GM18511 (cell line): ENCODE measurements around the gene MSH6.
A peak's percentile ranks its signal among the peaks of the same experiment; 100 is the strongest.

Experiments
- ATAC-seq: cut with Tn5 transposase; IDR thresholded peaks from one replicate; pipeline ENCODE4 v1.9.1; 2021; ENCODE audit warnings: mild to moderate bottlenecking, moderate library complexity; ENCODE audit not compliant: unreplicated experiment

Gene MSH6

GRCh38 chr2:47783486-47784351 lies 774 bp downstream of the MSH6 start:
- ATAC-seq = peak; percentile 39

GRCh38 chr2:47784352-47784851 lies 1.5 kb downstream of the MSH6 start:
- ATAC-seq = no peak

GRCh38 chr2:47785986-47786385 lies 3.0 kb downstream of the MSH6 start:
- no peak for ATAC-seq

GRCh38 chr2:47796090-47796697 lies 13.2 kb downstream of the MSH6 start:
- no peak for ATAC-seq

GRCh38 chr2:47798631-47799030 lies 15.7 kb downstream of the MSH6 start:
- no peak for ATAC-seq

GRCh38 chr2:47799031-47799609 lies 16.2 kb downstream of the MSH6 start:
- no peak for ATAC-seq

GRCh38 chr2:47801118-47801517 lies 18.2 kb downstream of the MSH6 start:
- no peak for ATAC-seq

- no peak for ATAC-seq
Measured at GRCh38 chr2:47803363-47803762, 20.4 kb downstream of the MSH6 start.

GRCh38 chr2:47803770-47804169 lies 20.8 kb downstream of the MSH6 start:
- ATAC-seq = no peak

- ATAC-seq = no peak
Measured at GRCh38 chr2:47805850-47806249, 22.9 kb downstream of the MSH6 start.

- no peak for ATAC-seq
Measured at GRCh38 chr2:47808614-47809013, 25.7 kb downstream of the MSH6 start.

- ATAC-seq = no peak
Measured at GRCh38 chr2:47809903-47810302, 27.0 kb downstream of the MSH6 start.

GRCh38 chr2:47810850-47811249 lies 27.9 kb downstream of the MSH6 start:
- no peak for ATAC-seq

- ATAC-seq = no peak
Measured at GRCh38 chr2:47811668-47812067, 28.7 kb downstream of the MSH6 start.

- ATAC-seq = no peak
Measured at GRCh38 chr2:47815764-47816163, 32.8 kb downstream of the MSH6 start.

GRCh38 chr2:47818777-47819176 lies 35.8 kb downstream of the MSH6 start:
- no peak for ATAC-seq

GRCh38 chr2:47819834-47820233 lies 36.9 kb downstream of the MSH6 start:
- ATAC-seq = no peak

- ATAC-seq = no peak
Measured at GRCh38 chr2:47822518-47822917, 39.6 kb downstream of the MSH6 start.

- ATAC-seq = peak; percentile 87
Measured at GRCh38 chr2:47833516-47833968, 50.6 kb downstream of the MSH6 start.

- ATAC-seq = no peak
Measured at GRCh38 chr2:47838249-47838648, 55.3 kb downstream of the MSH6 start.

- no peak for ATAC-seq
Measured at GRCh38 chr2:47838686-47839085, 55.7 kb downstream of the MSH6 start.

- ATAC-seq = no peak
Measured at GRCh38 chr2:47842846-47843245, 59.9 kb downstream of the MSH6 start.
